ENCODE data around the gene ENAH.

- TF ChIP-seq EZH2 (IDR thresholded peaks at IDR 0.05; ENCODE audit: borderline replicate concordance, low read length) (no peak), CTCF (conservative IDR thresholded peaks at IDR 0.05 in 1 of 2, IDR thresholded peaks at IDR 0.05 in 1 of 2; ENCODE audit: extremely low read depth in 1 of 2, insufficient read depth in 1 of 2, low read depth in 1 of 2, low read length in 2 of 2) (no peak)
These were observed 50.9 kb downstream of the ENAH start for GRCh38 chr1:225601902-225602589.

Data from mammary epithelial cell (primary cell).